K562 (cell line): ENCODE measurements around the gene EPHA2. TPM values are rescaled to one million over a fixed set of nuclear protein-coding genes. Genes with fewer than 3 reads are reported as not detected.

Experiments used
- ADNP ChIP-seq: fragments of 200-800 bp; sonication (Bioruptor generic); IDR thresholded peaks from 2 replicates; pipeline ENCODE4 v1.6.1; 2016; ENCODE audit warnings: missing genetic modification characterization, missing compliant biosample characterization
- ATF7 ChIP-seq: fragments of 450-650 bp; IDR thresholded peaks from 2 replicates; pipeline ENCODE4 v1.7.1; 2014; ENCODE audit warnings: mild to moderate bottlenecking, moderate library complexity
- CREM ChIP-seq: IDR thresholded peaks from 2 replicates; pipeline ENCODE4 v1.6.1; 2014; ENCODE audit warnings: antibody characterized with exemption, low read depth
- CTBP1 ChIP-seq: fragments of 450-650 bp; IDR thresholded peaks from 2 replicates; pipeline ENCODE4 v1.6.1; 2016; ENCODE audit warnings: borderline replicate concordance
- E2F3 ChIP-seq: fragments of 250-450 bp; sonication (Bioruptor Pico); IDR thresholded peaks from 2 replicates; pipeline ENCODE4 v1.4.0; 2020; ENCODE audit warnings: mild to moderate bottlenecking
- FOSL1 ChIP-seq: fragments of 200-800 bp; sonication (Bioruptor generic); conservative IDR thresholded peaks from 2 replicates; pipeline ENCODE4 v1.6.1; 2016; ENCODE audit warnings: missing genetic modification characterization, missing compliant biosample characterization
- HDGF ChIP-seq: fragments of 450-650 bp; IDR thresholded peaks from 2 replicates; pipeline ENCODE4 v1.6.1; 2016
- HEY1 ChIP-seq: fragments of 250-450 bp; sonication (Bioruptor Pico); IDR thresholded peaks from 2 replicates; pipeline ENCODE4 v1.5.0; 2020; ENCODE audit warnings: mild to moderate bottlenecking, moderate library complexity, borderline replicate concordance
- HMG20A ChIP-seq: fragments of 450-650 bp; formaldehyde crosslinking; conservative IDR thresholded peaks from 2 replicates; pipeline ENCODE4 v1.4.0; 2020; ENCODE audit warnings: mild to moderate bottlenecking, mixed read lengths
- ILF3 ChIP-seq: fragments of 450-650 bp; IDR thresholded peaks from 2 replicates; pipeline ENCODE4 v1.6.1; 2018; ENCODE audit warnings: antibody characterized with exemption, mild to moderate bottlenecking, moderate library complexity, borderline replicate concordance
- KDM5B ChIP-seq: fragments of 200-600 bp; sonication (generic); IDR thresholded peaks from 2 replicates; pipeline ENCODE4 v1.6.1; 2012; ENCODE audit warnings: low read depth, mild to moderate bottlenecking, moderate library complexity, low read length, control low read depth, inconsistent platforms; ENCODE audit not compliant: insufficient replicate concordance
- KHSRP ChIP-seq: fragments of 450-650 bp; IDR thresholded peaks from 2 replicates; pipeline ENCODE4 v1.6.1; 2017
- MAFK ChIP-seq: IDR thresholded peaks from 2 replicates; pipeline ENCODE4 v1.6.1; 2011; ENCODE audit warnings: low read length, improper control_type of control experiment
- MTA3 ChIP-seq: fragments of 450-650 bp; formaldehyde crosslinking; IDR thresholded peaks from 2 replicates; pipeline ENCODE4 v1.6.1; 2017; ENCODE audit warnings: mild to moderate bottlenecking, borderline replicate concordance
- NFE2L1 ChIP-seq: fragments of 450-650 bp; IDR thresholded peaks from 2 replicates; pipeline ENCODE4 v1.6.1; 2016; ENCODE audit warnings: missing genetic modification characterization, low read depth, mild to moderate bottlenecking, missing compliant biosample characterization, moderate library complexity, borderline replicate concordance
- NFIX ChIP-seq: fragments of 250-450 bp; sonication (Bioruptor Pico); IDR thresholded peaks from 2 replicates; pipeline ENCODE4 v1.4.0; 2020; ENCODE audit warnings: low read depth, mild to moderate bottlenecking, moderate library complexity
- NFXL1 ChIP-seq: fragments of 450-650 bp; formaldehyde crosslinking; IDR thresholded peaks from 2 replicates; pipeline ENCODE4 v1.4.0; 2021; ENCODE audit warnings: mild to moderate bottlenecking
- NRF1 ChIP-seq, 2 experiments: fragments of 450-650 bp; IDR thresholded peaks in 1 of 2; conservative IDR thresholded peaks in 1 of 2; 2 replicates each; pipeline ENCODE4 v1.6.1; 2014; ENCODE audit warnings: mild to moderate bottlenecking in 2 of 2
- POLR2G ChIP-seq: fragments of 200-400 bp; formaldehyde crosslinking; IDR thresholded peaks from 2 replicates; pipeline ENCODE4 v1.6.1; 2017; ENCODE audit warnings: low read depth, mild to moderate bottlenecking, antibody characterized with exemption, low read length, moderate library complexity
- PTBP1 ChIP-seq: fragments of 200-400 bp; formaldehyde crosslinking; IDR thresholded peaks from 2 replicates; pipeline ENCODE4 v1.6.1; 2017; ENCODE audit warnings: low read depth, low read length
- SOX6 ChIP-seq: fragments of 450-650 bp; IDR thresholded peaks from 2 replicates; pipeline ENCODE4 v1.6.1; 2014; ENCODE audit warnings: mild to moderate bottlenecking
- SRSF9 ChIP-seq: fragments of 200-400 bp; formaldehyde crosslinking; IDR thresholded peaks from 2 replicates; pipeline ENCODE4 v1.6.1; 2017; ENCODE audit warnings: low read depth, low read length, borderline replicate concordance
- TARDBP ChIP-seq: fragments of 450-650 bp; IDR thresholded peaks from 2 replicates; pipeline ENCODE4 v1.6.1; 2016
- XRCC5 ChIP-seq: fragments of 200-400 bp; formaldehyde crosslinking; IDR thresholded peaks from 2 replicates; pipeline ENCODE4 v1.6.1; 2017; ENCODE audit warnings: low read depth, mild to moderate bottlenecking, low read length
- polyA plus RNA-seq, 8 experiments: library from polyadenylated mRNA; depleted of rRNA in 4 of 8; stranded (reverse) in 5 of 8; unstranded in 3 of 8; fragments of >200 nt; fragmentation: Nextera tagmentation in 2 of 8; fragmentation: Illumina TruSeq in 1 of 8; extraction: Ambion mirVana in 2 of 8; extraction: Trizol in 1 of 8; gene quantifications; 2 replicates each; pipeline versions ENCODE4 v1.2.1 to v1.2.3, GENCODE V29; 2011 to 2014; ENCODE audit warnings: inconsistent platforms in 1 of 8, missing spikeins in 1 of 8
- total RNA-seq, 7 experiments: library from RNA; depleted of rRNA in 6 of 7; stranded (reverse); fragments of >200 nt in 6 of 7; fragmentation: Illumina TruSeq in 2 of 7; extraction: Trizol in 2 of 7; gene quantifications; 2 replicates each; pipeline versions ENCODE4 v1.2.1 to v1.2.3, GENCODE V29; 2011 to 2021; ENCODE audit warnings: low replicate concordance in 1 of 7
- TF ChIP-seq, protein P1 (sequence below): conservative IDR thresholded peaks from 2 replicates; pipeline ENCODE4 v1.6.1; 2011; ENCODE audit warnings: low read depth, mild to moderate bottlenecking, low read length; ENCODE audit not compliant: control insufficient read depth
- TF ChIP-seq, protein P2 (sequence below): sonication (generic); formaldehyde crosslinking; IDR thresholded peaks from 2 replicates; pipeline ENCODE4 v1.8.0; 2022; ENCODE audit warnings: missing genetic modification reagents, mild to moderate bottlenecking, moderate library complexity, borderline replicate concordance
- TF ChIP-seq, protein P3 (sequence below), 3 experiments: fragments of 200-800 bp in 1 of 3; sonication (Bioruptor generic) in 1 of 3; sonication (generic) in 1 of 3; formaldehyde crosslinking in 1 of 3; IDR thresholded peaks; 2 replicates each; pipeline versions ENCODE4 v1.6.1 to v1.8.0; 2016 to 2022; ENCODE audit warnings: mild to moderate bottlenecking in 2 of 3, missing compliant biosample characterization in 2 of 3, missing genetic modification characterization in 2 of 3, missing genetic modification reagents in 1 of 3

EPHA2 gene
- total and polyA plus RNA-seq, 9 of the 15 experiments (the other 6 are each of a cell fraction or from before 2014, with no cell fraction given) = 0.04 to 0.40 (median 0.07) TPM; not detected in 4

DNA sequence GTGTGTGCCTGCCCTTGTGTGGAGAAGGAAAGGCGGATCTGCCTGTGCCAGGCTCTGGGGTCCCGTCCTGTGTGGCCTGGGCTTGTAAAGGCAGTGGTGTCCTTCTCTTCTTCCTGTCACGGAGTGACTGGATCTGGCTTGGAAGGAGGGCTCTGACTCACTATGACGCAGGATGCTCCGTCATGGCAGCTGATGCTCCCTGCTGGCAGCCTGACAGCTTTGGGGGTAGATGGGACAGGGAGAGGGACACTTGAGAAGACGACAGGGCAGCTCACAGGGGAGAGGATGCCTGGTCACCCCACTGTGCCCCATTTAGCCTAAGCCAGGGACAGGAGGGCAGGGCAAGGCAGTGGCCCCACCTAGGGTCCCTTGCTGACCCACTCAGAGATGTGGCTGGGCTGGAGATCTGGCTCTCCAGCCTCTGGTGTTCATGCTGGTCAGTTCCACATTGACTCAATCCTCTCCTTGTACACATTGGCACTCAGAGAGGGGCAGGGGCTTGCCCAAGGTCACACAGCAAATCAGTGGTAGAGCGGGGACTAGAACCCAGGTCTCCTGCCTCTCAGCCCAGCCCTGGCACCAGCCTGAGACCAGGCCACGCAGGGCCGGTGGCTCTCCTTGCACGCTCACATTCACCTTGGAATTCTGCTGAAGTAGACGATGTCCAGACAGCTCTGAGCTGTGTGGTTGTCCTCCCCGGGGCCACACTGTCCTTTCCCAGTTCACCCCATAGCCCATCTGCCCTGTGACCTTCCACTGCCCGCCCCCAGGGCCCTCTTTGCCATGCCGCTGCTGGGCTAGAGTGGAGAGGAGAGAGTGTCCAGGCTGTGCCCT is 79.6 kb downstream of the EPHA2 start (continued):
- TF ChIP-seq KHSRP (no peak), XRCC5 (0 out of 2 replicates have a peak, but pooled peaks have one; percentile 29), TARDBP (peak; percentile 70; the same call in 1 of the 2 replicates), FOSL1 (peak; percentile 97), CTBP1 (peak; percentile 60; the same call in 1 of the 2 replicates), MAFK (peak; percentile 19; the same call in 1 of the 2 replicates), HMG20A (CRISPR knock-in tag) (no peak), CREM (peak; percentile 97), SOX6 (no peak), KDM5B (peak; percentile 46), ILF3 (no peak), SRSF9 (no peak), POLR2G (0 out of 2 replicates have a peak, but pooled peaks have one; percentile 26), NRF1 (conservative IDR thresholded peaks at IDR 0.05 in 1 of 2, IDR thresholded peaks at IDR 0.05 in 1 of 2) (peak; percentile 30 to 42; a peak in 1 of 4 replicates), NFXL1 (CRISPR knock-in tag) (no peak), NFE2L1 (no peak), ADNP (tag) (no peak), PTBP1 (no peak), ATF7 (peak; percentile 42; the same call in 1 of the 2 replicates), HDGF (no peak), MTA3 (peak; percentile 88; the same call in 1 of the 2 replicates), HEY1 (CRISPR knock-in tag) (no peak), E2F3 (CRISPR knock-in tag) (no peak), NFIX (CRISPR knock-in tag) (no peak)
- TF ChIP-seq, protein P1, sequence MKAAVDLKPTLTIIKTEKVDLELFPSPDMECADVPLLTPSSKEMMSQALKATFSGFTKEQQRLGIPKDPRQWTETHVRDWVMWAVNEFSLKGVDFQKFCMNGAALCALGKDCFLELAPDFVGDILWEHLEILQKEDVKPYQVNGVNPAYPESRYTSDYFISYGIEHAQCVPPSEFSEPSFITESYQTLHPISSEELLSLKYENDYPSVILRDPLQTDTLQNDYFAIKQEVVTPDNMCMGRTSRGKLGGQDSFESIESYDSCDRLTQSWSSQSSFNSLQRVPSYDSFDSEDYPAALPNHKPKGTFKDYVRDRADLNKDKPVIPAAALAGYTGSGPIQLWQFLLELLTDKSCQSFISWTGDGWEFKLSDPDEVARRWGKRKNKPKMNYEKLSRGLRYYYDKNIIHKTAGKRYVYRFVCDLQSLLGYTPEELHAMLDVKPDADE = 0 out of 2 replicates have a peak, but pooled peaks have one; percentile 41
- TF ChIP-seq, protein P2, sequence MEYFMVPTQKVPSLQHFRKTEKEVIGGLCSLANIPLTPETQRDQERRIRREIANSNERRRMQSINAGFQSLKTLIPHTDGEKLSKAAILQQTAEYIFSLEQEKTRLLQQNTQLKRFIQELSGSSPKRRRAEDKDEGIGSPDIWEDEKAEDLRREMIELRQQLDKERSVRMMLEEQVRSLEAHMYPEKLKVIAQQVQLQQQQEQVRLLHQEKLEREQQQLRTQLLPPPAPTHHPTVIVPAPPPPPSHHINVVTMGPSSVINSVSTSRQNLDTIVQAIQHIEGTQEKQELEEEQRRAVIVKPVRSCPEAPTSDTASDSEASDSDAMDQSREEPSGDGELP (CRISPR knock-in tag) = peak; percentile 95
- TF ChIP-seq, protein P3, sequence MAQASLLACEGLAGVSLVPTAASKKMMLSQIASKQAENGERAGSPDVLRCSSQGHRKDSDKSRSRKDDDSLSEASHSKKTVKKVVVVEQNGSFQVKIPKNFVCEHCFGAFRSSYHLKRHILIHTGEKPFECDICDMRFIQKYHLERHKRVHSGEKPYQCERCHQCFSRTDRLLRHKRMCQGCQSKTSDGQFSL (CRISPR knock-in tag; IDR thresholded peaks at IDR 0.05) = no peak
- TF ChIP-seq, protein P3 (tag; IDR thresholded peaks at IDR 0.05) = no peak
